Activated CD8-positive, alpha-beta memory T cell treated with anti-CD3 and anti-CD28 coated beads, Interleukin-2, amount 50 U/mL, for 4 hours (primary cell): ENCODE results near the gene EGR2.
"Not testable (repeated sequence)": the region's sequence is repeated elsewhere in the genome, so short reads cannot be mapped to it uniquely, and the experiment has no call there.

Source experiments
- DNase-seq: peaks from one replicate; pipeline ENCODE4 v3.0.0-alpha.2; 2020

Gene EGR2

DNA sequence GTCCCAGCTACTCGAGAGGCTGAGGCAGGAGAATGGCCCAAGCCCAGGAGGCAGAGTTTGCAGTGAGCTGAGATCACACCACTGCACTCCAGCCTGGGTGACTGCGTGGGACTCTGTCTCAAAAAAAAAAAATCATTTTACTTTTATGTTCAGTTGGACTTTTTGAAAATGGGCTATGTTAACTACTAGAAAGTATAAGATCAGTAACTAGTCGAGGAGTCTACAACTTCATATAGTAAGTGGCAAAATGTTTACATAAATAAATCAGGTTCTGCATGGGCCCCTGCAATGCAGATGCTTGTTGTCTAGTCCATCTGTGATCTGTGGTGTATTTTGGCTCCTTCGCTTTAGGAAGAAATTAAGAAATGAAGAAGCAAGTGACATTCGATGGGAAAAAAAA is 23.9 kb downstream of the EGR2 start:
- DNase-seq: no peak

DNA sequence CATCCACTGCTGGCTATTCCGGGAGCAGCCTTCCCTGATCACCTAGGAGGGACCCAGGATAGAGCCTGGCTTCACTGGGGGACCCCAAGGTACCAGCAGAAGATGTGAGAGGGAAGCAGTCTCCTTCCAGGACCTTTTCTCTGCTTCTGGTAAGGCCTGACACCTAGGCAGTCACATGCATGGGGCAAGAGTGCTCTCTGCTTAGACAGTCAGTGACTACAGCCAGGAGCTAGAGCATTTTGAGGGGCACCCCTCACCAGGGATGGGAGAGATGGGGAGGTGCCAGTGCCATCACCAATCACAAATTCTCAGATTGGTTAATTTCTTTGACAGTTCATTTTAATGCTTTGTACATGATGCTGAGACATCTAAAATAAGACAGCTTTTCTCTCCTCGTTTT is 25.6 kb downstream of the EGR2 start:
- DNase-seq: no peak

DNA sequence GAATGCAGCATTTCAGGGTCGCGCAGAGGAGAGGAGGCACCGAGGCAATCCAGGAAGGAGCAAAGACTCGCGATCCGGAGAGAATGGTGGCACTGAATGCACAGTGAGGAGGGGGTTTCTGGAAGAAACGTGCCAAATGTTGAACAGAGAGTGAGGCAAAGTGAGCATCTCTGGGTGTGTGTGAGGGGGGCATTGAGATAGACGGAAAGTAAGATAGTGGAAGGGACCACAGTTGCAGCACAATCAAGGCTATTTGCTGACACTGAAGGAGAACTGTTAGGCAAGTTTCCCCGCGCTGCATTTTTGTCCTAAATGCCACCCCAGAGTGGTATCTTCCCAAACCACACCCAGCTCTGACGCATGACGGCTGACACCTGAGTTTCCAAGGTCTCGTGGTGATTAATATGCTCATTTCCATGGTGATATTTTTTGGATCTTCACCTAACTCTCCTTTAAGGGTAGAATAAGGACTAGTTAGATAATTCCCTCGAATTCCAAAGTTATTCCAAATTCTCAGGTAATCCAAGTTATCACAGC is 26.1 kb downstream of the EGR2 start:
- no peak for DNase-seq

DNA sequence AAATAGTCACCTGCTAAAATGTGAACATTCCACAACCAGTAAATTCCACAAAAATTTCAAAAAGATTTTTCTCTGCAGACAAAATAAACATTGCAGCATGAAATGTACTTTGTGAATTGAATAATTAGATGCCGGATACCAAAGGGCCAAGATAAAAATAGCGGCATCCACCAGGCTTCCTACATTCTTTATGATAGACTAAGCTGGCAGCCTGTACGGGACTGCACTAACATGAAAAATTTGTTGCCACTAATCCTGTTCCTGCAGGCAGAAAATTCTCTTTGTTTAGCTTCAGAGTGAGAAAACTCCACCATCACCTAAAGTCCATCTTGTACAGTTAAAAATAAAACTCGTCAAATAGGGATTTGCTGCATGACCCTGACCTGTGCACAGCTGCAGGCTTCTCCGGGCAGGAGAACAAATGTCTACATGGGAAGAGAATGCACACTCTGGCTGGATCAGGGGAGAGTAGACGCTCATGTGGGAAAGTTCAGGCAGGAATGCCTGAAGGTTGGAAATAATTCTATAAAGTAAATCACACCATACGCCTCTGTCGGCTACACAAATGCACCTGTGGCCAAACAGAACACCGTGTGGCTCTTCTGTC is 27.2 kb downstream of the EGR2 start:
- no peak for DNase-seq

DNA sequence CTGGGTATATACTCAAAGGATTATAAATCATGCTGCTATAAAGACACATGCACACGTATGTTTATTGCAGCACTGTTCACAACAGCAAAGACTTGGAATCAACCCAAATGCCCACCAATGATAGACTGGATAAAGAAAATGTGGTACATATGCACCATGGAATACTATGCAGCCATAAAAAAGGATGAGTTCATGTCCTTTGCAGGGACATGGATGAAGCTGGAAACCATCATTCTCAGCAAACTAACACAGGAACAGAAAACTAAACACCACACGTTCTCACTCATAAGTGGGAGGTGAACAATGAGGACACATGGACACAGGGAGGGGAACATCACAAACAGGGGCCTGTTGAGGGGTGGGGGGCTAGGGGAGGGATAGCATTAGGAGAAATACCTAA is 27.9 kb downstream of the EGR2 start:
- not testable (repeated sequence) for DNase-seq

DNA sequence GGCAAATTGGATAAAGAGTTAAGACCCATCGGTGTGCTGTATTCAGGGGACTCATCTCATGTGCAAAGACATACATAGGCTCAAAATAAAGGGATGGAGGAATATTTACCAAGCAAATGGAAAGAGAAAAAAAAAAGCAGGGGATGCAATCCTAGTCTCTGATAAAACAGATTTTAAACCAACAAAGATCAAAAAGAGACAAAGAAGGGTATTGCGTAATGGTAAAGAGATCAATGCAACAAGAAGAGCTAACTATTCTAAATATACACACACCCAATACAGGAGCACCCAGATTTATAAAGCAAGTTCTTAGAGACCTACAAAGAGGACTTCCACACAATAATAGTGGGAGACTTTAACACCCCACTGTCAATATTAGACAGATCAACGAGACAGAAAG is 31.6 kb downstream of the EGR2 start:
- not testable (repeated sequence) for DNase-seq

DNA sequence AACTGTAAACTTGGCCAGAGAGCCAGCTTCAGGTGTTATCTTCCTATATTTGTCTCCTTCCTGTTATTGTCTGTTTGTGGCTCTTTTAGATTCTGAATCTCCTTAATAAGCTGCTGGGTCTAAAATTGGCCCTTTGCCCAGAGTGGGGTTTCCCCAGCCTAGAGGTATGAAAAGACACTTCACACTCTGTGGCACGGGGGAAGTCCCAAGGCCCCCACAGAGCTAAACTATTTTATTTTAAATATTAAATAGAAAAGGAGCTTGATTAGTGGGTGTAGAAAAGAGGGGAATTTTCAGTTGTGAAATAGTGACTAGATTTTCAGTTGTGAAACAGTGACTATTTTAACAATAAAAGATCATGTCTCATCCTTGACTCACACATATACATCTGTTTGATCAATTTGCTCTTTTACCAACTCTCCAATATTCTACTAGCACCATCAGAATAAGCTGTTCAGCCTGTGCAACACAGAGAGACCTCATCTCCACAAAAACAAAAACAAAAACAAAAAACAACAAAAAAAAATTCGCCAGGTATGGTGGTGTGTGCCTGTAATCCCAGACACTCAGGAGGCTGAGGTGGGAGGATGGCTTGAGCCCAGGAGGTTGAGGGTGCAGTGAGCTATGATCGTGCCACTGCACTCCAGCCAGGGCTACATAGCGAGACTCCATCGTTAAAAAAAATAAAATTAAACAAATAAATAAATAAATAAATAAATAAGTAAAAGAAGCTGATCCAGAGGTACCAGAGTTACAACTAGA is 36.5 kb downstream of the EGR2 start:
- DNase-seq: peak; percentile 88

DNA sequence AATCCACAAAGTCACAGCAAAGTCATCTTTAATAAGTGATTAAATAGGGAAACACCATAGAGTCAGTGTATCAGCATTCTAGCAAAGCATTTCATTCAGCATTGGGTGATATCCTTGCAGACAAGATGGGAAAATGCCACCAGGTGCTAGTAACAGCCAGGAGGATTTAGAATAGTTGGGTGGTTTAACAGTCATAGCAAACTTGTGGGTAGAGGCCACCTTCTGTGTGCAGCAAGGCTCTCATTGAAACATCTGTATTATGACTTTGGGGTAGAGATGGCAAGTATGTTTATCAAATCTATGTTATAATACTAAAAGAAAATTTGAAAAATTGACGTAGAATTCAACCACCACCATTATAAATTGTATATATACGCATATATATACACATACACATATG is 38.0 kb downstream of the EGR2 start:
- DNase-seq: no peak

DNA sequence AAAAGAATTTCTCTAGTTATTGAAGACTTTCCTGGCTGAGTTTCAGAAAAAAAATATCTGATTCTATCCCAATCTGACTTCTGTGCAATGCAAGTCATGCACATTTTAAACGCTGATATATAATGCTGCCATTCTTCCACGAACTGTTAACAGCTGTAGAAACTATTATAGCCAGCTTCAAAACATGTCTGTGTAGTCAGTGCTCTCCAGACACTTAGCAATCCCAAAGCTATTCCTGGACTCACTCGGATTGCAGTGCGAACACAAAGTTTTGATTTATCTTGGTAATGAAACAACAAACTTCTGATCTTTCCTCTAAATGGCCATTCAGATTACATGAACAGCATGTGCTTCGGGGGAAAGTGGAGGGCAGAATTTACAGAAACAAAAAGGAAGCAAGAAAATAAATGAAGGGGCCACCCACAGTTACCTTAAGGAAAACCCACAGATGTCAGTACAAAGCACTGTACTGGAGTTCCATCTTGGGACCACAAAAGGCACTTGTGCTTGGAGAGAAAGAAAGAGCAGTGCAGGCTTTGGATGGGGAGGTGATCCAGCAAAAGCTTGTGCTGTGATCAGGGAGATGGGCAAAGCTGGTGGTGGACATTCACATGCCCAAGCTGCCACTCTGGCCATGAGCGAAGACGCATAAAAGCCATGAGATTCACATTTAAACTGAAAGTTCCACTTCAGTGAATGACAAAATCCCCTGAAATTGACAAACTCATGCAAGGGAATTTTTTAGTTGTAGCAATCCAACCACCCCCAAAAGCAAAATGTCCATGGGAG is 43.8 kb downstream of the EGR2 start:
- no peak for DNase-seq

DNA sequence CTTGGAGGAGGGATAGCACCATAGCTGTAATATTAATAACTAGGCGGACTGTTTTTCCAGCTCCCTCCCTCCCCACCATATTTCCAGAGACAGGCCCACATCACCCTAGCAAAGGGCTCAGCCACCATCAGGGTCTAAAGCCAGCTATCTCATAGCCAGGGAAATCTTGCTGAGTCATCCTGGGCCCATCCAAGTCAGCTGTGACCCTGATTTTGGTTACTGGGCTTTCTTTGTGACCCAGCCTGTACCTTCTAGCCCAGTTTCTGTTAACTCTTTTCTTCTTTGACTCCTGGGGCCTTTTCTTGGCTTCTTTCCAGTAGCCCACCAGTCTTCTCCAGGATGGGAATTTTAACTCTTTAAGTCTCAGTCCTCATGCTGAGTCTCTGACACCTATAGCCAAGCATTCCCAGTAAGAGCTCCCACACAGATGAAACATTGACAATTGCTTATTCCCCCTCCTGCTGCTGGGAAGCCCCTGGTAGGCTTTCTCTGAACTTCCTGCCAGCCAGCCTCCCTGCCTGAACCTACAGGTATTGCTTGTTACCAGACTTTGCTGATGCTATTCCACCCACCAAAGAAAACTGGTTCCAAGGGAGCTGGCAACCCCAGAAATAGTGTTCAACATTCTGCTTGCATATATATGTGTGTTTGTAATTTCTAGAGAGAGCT is 46.5 kb downstream of the EGR2 start:
- DNase-seq: no peak

DNA sequence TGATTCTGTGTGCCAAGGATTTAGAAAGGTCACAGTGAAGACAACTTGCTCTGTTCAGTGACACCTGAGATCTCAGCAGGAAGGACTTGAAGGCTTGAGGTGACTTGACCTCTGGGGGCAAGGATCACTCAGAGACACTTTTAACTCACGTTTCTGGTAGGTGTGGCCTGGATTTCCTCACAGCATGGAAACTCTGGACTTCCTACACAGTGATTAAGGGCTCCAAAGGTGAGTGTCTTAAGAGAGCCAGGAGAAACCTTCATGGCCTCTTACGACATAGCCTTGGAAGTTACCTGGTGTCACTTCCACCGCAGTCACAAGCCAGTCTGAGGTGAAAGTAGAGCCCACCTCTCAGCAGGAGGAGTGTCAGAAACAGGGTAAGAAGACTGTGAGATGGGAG is 49.8 kb downstream of the EGR2 start:
- no peak for DNase-seq

DNA sequence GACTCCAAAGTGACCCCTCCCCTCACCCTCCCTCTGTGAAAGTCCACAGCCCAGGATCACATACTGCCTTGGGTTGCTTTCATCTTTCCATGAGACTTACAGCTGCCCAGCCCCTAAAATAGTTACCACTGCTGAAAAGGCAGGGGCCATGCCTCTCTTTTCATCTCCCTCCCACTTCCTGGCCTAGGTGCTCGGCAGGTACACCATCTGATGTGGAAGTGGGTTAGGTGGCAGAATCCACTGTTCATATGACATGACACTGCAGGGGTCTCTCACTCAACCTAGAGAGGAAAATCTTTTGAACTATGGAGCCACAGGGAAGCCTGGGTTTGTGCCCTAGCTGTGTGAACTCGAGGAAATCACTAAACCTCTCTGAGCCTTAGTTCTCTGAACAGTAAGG is 50.4 kb downstream of the EGR2 start:
- no peak for DNase-seq

DNA sequence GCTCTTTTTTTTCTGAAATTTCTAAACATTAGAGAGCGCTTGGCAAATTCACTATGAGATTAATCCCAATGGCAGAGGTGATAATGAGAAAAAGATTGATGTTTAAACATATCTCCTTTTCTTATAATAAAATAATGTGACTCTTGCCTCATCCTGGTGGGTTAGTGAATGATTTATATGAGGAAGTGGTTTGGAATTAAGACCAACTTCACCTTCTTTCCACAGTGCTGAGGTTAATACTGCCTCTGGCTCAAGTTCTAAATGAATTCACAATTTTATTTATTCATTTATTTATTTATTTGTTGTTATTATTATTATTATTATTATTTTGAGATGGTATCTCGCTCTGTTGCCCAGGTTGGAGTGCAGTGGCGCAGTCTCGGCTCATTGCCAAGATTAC is 52.2 kb downstream of the EGR2 start:
- no peak for DNase-seq

DNA sequence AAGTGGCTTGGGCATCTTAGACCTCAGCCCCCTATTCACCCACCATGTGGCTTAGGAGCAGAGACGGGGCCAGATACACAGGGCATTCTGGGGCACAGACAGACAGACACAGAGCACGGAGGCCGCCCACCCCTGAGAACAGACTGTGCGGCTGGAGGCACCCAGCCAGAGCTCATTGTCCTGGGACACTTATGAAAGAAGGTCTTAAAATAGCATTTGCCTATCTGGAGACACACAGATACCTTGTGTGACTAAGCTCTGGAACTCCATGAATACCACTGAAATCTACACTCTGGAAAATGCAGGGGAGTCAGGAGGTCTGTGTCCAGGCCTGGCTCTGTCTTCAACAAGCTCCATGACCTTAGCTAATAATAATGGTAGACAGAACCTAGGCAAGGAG is 53.0 kb downstream of the EGR2 start:
- no peak for DNase-seq
